ENCODE measurements around the gene H1-8. TPM values are rescaled to one million over a fixed set of nuclear protein-coding genes. Genes with fewer than 3 reads are reported as not detected.

Gene H1-8
- total RNA-seq, 2 experiments from 2014 or later, result not detected

DNA sequence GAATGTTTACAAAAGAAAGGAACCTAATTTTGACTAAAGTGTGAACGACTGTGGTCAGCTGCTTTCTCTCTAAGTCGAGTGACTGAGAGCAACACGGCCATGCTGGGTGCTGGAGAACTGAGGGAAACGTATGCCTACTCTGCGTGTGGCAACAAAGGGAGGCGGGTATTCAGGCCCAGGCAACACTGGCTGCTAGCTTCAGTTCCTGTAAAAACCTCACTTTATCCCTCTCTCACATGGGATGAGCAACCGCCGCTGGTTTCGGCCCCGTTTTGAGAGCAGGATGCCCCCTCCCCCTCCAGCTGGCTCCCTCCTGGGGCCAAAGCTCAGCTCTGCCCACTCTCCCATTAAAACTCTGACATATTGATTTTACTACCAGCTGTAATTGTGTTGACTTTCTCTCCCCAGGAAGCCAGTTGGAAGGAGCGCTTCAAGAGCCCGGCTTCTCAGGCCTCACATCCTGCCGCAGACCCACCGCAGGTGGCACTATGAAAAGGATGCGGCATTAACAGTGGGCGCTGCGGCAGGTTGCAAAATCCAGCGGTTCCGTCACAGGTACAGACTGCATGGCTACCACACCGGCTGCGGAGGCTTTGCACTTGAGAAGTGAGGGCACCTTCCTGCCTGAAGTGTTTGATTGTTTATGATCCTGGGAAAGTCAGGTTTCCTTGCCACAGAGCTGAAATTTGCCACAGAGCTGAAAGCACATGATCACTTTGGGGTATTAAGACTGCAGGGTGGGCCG is 50.8 kb downstream of the H1-8 start:
- H3K9me3 Mint-ChIP-seq (ENCODE audit: low read depth), result no peaks in the 10 kb centered on the region
- no peak overlapping the region for H3K27ac Mint-ChIP-seq
- H3K4me1 Mint-ChIP-seq, result peaks cover 18% of the 10 kb centered on the region
- ChIA-PET CTCF (interaction anchor here (0.6 to 1.8 kb wide), 3 partner anchors 10 to 74 kb away, joined by 3 to 9 read pairs (median 6); no protein-coding TSS in a partner anchor), POLR2A (interaction anchor here (0.7 to 1.3 kb wide), 3 partner anchors 12 to 298 kb away, joined by 3 read pairs; no protein-coding TSS in a partner anchor)
- no peaks in the 10 kb centered on the region for H3K36me3 Mint-ChIP-seq (ENCODE audit: low read depth)
- DNase-seq (peak; percentile 84), ATAC-seq (peak; percentile 75)
- intact Hi-C loops (cut with DNase I, micrococcal nuclease), result no loop called here
- no peaks in the 10 kb centered on the region for H3K27me3 Mint-ChIP-seq
- H3K4me3 Mint-ChIP-seq, result peak overlapping the region; percentile 15

DNA sequence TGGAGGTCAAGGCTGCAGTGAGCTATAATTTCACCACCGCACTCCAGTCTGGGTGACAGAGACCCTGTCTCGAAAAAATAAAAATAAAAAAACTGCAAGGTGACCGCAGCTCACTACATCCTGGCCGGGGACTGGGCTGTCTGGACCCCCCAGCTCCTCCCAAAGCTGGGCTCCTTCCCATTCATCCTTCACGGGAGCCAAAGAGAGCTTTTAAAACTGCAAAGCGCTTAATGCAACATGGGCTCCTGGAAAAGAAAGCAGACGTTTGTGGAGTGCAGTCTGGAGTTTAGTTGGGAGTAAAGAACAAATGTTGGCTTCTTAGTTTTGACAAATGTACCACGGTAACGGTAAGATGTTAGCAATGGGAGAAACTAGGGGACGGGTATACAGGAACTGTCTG is 51.4 kb downstream of the H1-8 start:
- no peak for ATAC-seq
- no peak overlapping the region for H3K27ac Mint-ChIP-seq
- no peaks in the 10 kb centered on the region for H3K36me3 Mint-ChIP-seq (ENCODE audit: low read depth)
- ChIA-PET POLR2A (interaction anchor here (0.7 kb wide), 1 partner anchor 194 kb away, joined by 3 read pairs; no protein-coding TSS in a partner anchor), CTCF (interaction anchor here (0.5 to 1.8 kb wide), 4 partner anchors 9 to 219 kb away, joined by 3 to 9 read pairs (median 4); no protein-coding TSS in a partner anchor)
- no peak for DNase-seq
- no peak overlapping the region for H3K4me3 Mint-ChIP-seq
- no peaks in the 10 kb centered on the region for H3K9me3 Mint-ChIP-seq (ENCODE audit: low read depth)
- H3K4me1 Mint-ChIP-seq, result peaks cover 18% of the 10 kb centered on the region
- no peaks in the 10 kb centered on the region for H3K27me3 Mint-ChIP-seq
- intact Hi-C loops (cut with DNase I, micrococcal nuclease), result no loop called here

DNA sequence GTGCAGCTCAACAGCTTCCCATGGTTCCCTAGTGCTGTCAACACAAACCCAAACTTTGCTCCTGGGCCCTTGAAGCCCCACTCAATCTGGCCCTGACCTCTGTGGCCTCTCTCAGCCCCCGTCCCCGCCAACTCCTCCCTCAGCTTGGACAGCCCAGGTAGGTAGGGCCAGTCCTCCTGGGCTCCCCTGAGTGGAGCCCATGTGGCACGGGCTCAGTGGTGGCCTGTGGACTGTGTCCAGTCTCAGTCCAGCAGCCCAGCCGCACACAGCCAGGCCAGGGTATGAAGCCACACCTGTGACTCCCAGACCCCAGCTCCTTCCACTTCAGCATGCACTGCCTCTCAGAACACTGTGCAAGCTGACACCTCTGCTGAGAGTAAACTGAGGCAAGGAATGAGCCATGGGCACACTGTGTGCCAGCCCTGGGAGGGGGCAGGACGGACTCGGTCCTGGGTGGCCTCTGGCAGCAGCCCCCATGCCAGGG is 52.0 kb downstream of the H1-8 start:
- DNase-seq, result no peak
- Mint-ChIP-seq H3K9me3 (ENCODE audit: low read depth) (no peaks in the 10 kb centered on the region), H3K27me3 (no peaks in the 10 kb centered on the region), H3K36me3 (ENCODE audit: low read depth) (no peaks in the 10 kb centered on the region), H3K27ac (no peak overlapping the region), H3K4me3 (no peak overlapping the region), H3K4me1 (peaks cover 18% of the 10 kb centered on the region)
- no peak for ATAC-seq
- intact Hi-C loops (cut with DNase I, micrococcal nuclease), result no loop called here
- ChIA-PET POLR2A (no interaction called here), CTCF (interaction anchor here (0.5 to 1.8 kb wide), 4 partner anchors 9 to 625 kb away, joined by 3 to 9 read pairs (median 5); no protein-coding TSS in a partner anchor)

DNA sequence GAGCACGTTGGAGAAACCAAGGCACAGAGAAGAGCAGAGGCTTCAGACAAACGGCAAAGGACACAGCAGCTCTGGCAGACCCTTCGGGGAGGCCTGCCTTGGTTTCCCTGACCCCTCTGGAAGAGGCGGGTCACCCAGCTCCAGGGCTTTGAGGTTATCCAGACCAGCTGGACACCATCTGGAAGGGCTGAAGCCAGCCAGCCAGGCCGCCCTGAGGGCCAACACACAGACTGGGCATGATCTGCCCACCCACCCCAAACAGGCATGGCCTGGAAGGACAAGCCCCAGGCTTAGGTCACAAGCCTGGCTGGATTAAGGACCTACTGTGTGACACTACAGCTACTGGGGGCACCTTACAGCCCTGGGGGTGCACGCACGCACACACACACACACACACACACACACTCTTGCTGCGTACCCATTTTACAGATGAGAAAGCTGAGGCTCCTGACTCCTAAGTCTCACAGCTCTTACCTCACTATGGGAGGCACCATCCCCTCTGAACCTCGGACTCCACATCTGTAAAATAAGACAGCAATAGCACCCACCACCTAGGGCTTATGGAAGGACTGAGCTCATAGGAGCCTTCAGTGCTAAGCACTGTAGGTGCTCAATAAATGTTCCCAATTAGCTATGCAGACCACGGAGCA is 52.7 kb downstream of the H1-8 start:
- DNase-seq (no peak), ATAC-seq (no peak)
- no peaks in the 10 kb centered on the region for H3K9me3 Mint-ChIP-seq (ENCODE audit: low read depth)
- POLR2A ChIA-PET, result no interaction called here
- intact Hi-C loops (cut with DNase I, micrococcal nuclease), result no loop called here
- no peaks in the 10 kb centered on the region for H3K27me3 Mint-ChIP-seq
- H3K27ac Mint-ChIP-seq, result no peak overlapping the region
- H3K4me3 Mint-ChIP-seq, result no peak overlapping the region
- no peaks in the 10 kb centered on the region for H3K36me3 Mint-ChIP-seq (ENCODE audit: low read depth)
- CTCF ChIA-PET, result interaction anchor here (0.6 to 1.4 kb wide), 5 partner anchors 8 to 625 kb away, joined by 3 to 6 read pairs (median 4); no protein-coding TSS in a partner anchor
- peaks cover 18% of the 10 kb centered on the region for H3K4me1 Mint-ChIP-seq

DNA sequence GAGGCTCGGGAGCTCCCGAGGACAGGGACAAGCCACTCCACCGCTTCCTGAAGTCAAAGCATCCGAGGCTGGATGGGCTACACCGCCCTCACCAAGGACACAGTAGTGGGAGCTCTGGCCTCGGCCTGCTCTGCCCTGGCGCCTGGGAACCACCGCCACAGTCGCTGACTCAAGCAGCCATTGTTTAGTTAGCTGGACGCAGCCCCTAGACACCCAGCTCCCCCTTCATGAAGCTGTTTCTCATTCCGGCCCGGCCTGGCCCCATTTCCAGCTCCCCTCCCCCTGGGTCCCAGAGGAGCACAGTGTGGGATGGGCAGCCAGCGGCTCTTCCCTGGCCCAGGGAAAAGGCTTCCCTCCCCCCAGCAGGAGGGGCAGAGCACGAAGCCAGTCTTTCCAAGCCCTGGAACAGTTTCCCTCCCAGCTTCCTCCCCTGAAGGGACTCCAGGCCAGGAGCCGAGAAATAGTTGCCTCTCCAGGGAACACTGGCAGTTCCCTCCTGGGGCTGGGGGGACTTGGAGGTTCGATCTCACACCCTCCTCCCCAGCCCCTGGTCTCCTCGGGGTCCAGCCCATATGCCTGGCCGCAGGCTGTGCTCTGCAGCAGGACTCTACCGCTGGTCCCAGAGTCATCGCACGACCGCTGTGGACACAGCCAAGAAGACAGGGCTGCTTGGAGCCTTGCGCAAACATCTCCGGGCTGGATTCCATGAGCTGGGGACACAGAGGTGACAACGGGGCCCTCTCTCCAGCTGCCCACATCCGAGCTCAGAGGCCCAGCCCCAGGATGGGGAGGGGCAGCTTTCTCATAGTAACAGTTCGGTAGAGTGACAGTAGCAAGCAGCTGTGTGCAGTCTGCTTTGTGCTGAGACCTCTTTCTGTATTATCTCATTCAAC is 53.5 kb downstream of the H1-8 start:
- Mint-ChIP-seq H3K9me3 (ENCODE audit: low read depth) (no peaks in the 10 kb centered on the region), H3K27me3 (no peaks in the 10 kb centered on the region), H3K4me1 (peaks cover 18% of the 10 kb centered on the region), H3K4me3 (no peak overlapping the region), H3K36me3 (ENCODE audit: low read depth) (no peaks in the 10 kb centered on the region), H3K27ac (no peak overlapping the region)
- DNase-seq, result peak; percentile 19
- ChIA-PET CTCF (interaction anchor here (0.6 to 1.1 kb wide), 5 partner anchors 9 to 626 kb away, joined by 3 to 4 read pairs (median 4); no protein-coding TSS in a partner anchor), POLR2A (no interaction called here)
- ATAC-seq, result peak; percentile 13
- intact Hi-C loops (cut with DNase I, micrococcal nuclease), result no loop called here

DNA sequence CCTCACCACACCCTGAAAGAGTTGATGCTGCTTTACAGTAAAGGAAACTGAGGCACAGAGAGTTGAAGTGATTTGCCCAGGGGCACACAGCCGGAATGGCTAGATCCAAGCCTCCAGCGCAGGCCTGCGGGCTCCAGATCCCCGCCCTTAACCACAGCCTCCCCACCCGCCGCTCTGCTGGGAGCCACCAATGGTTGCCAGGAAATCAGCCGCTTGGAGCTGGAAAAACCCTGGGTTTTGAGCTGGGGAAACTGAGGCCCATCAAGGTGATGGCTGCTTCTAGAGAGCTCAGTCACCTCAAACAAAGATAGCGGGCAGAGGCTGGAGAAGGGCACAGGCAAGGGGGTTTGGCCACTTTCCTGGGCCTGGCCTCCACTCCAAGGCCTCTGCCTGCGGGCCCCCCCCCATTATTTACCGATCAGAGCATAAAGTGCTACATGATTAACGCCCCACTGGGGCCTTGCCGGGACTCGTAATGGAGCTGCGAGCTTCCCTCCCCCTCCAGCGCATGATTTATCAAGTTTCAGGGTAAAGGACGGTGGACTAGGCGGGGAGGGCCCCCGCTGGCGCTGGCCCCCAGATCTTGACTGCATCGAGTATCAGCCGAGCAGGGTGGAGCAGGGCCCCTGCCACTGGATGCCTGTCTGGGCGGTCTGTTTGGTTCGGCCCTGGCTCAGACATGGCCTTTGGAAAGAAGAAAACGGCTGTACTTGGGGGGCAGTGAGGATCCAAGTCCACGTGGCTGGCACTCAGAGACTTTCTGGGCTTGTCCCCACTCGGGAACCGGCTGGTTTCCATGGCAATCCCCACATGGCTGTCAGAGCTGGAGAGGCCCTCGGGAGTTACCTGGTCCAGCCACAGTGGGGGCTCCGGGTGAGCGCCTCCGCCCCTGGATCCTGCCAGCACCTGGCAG is 54.4 kb downstream of the H1-8 start:
- CTCF ChIA-PET, result interaction anchor here (0.7 to 1.1 kb wide), 3 partner anchors 8 to 107 kb away, joined by 3 to 4 read pairs (median 4); no protein-coding TSS in a partner anchor
- no peaks in the 10 kb centered on the region for H3K9me3 Mint-ChIP-seq (ENCODE audit: low read depth)
- no peaks in the 10 kb centered on the region for H3K36me3 Mint-ChIP-seq (ENCODE audit: low read depth)
- DNase-seq (no peak), ATAC-seq (no peak)
- H3K4me3 Mint-ChIP-seq, result no peak overlapping the region
- no peaks in the 10 kb centered on the region for H3K27me3 Mint-ChIP-seq
- intact Hi-C loops (cut with DNase I, micrococcal nuclease), result no loop called here
- H3K4me1 Mint-ChIP-seq, result peaks cover 18% of the 10 kb centered on the region
- POLR2A ChIA-PET, result no interaction called here
- no peak overlapping the region for H3K27ac Mint-ChIP-seq

DNA sequence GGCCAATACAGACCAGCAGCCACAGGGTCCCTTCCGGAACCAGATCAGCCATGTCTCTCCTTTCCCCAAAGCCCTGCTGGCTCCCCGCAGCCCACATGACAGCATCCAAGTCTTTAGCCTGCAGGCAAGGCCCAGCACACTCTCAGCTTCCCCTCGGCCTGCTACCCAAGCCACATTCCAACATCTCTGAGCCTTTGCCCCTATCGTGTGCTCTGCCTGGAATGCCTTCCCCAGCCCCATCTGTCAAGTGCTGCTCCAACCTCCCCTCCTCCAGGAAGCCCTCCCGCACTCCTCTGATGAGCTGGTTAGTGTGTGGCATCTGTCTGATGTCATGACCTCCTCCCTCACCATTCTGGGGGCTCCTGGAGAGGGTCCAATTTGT is 55.0 kb downstream of the H1-8 start:
- DNase-seq (no peak), ATAC-seq (no peak)
- CTCF ChIA-PET, result interaction anchor here (0.8 kb wide), 1 partner anchor 16 kb away, joined by 3 read pairs; no protein-coding TSS in a partner anchor
- POLR2A ChIA-PET, result no interaction called here
- H3K27ac Mint-ChIP-seq, result no peak overlapping the region
- intact Hi-C loops (cut with DNase I, micrococcal nuclease), result no loop called here
- H3K4me3 Mint-ChIP-seq, result no peak overlapping the region
- peaks cover 16% of the 10 kb centered on the region for H3K4me1 Mint-ChIP-seq
- no peaks in the 10 kb centered on the region for H3K9me3 Mint-ChIP-seq (ENCODE audit: low read depth)
- no peaks in the 10 kb centered on the region for H3K36me3 Mint-ChIP-seq (ENCODE audit: low read depth)
- H3K27me3 Mint-ChIP-seq, result no peaks in the 10 kb centered on the region

DNA sequence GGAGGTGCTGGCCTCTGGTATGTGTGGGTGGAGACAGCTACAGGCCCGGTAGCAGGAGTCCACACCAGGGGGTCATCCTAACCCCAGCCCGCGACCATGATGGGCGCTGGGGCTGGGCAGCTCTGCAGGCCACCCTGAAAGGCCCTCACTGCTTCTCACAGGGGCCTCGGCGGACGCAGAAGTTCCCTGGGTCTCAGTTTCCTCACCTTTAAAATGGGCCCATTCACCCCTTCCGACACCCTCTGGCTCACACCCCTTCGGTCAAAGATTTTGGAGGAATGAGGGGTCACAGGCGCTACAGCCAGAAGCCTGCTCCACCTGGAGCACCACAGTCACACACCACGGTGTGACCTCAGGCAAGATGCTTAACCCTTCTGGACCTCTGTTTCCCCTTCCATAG is 55.5 kb downstream of the H1-8 start:
- CTCF ChIA-PET, result no interaction called here
- Mint-ChIP-seq H3K4me1 (peaks cover 11% of the 10 kb centered on the region), H3K27me3 (no peaks in the 10 kb centered on the region), H3K27ac (no peak overlapping the region), H3K4me3 (no peak overlapping the region), H3K9me3 (ENCODE audit: low read depth) (no peaks in the 10 kb centered on the region), H3K36me3 (ENCODE audit: low read depth) (no peaks in the 10 kb centered on the region)
- intact Hi-C loops (cut with DNase I, micrococcal nuclease), result no loop called here
- POLR2A ChIA-PET, result no interaction called here
- DNase-seq (no peak), ATAC-seq (no peak)

DNA sequence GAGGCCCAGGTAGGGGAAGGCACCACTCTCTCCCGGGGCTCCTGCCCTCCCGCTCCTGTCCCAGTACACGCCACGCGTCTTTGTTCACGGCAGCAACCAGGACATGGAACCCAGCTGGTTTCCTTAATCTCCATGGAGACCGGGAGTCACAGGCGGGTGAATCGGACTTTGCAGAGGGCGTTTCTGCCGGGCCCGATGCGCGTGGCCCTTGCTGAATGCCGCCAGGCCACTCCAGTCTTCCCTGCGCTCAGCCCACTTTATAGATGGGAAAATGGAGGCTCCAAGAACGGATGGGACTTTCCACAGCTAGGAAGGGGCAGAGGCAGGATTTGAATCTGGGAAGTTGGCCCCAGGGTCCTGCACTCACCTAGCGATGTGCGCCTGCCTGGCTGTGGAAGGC is 56.1 kb downstream of the H1-8 start:
- POLR2A ChIA-PET, result interaction anchor here (0.6 kb wide), 1 partner anchor 27 kb away, joined by 3 read pairs; no protein-coding TSS in a partner anchor

DNA sequence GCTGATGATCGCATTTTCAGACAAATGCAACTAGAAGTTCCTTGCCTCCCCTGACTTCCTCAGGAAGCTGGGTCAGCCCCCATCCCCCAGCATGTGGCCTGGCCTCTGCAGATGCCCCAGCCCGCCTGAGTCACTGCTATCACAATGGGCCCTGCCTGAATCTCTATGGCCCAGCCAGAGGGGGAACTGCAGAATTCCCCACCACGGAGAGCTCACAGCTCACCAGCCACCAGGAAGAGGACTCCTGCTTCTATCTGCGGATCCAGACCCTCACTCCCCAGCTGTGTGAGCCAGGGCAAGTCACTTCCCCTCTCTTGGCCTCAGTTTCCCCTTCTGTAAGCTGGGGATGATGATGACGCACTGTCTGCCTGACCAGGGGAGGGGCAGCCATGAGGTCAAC is 56.6 kb downstream of the H1-8 start:
- intact Hi-C loops (cut with DNase I, micrococcal nuclease), result loop anchor here in 1 of 2 experiments (10.0 kb wide), 1 partner anchor 105 kb away; no protein-coding TSS in a partner anchor
- Mint-ChIP-seq H3K4me3 (no peak overlapping the region), H3K9me3 (ENCODE audit: low read depth) (no peaks in the 10 kb centered on the region), H3K4me1 (peaks cover 2% of the 10 kb centered on the region), H3K27me3 (peaks cover 6% of the 10 kb centered on the region), H3K27ac (no peak overlapping the region), H3K36me3 (ENCODE audit: low read depth) (no peaks in the 10 kb centered on the region)
- no peak for ATAC-seq
- ChIA-PET POLR2A (interaction anchor here (0.6 kb wide), 1 partner anchor 27 kb away, joined by 3 read pairs; no protein-coding TSS in a partner anchor), CTCF (interaction anchor here (0.7 kb wide), 1 partner anchor 228 kb away, joined by 3 read pairs; no protein-coding TSS in a partner anchor)
- no peak for DNase-seq

More for the DNA sequence above, 56.1 kb downstream of the H1-8 start:
- DNase-seq, result no peak
- Mint-ChIP-seq H3K36me3 (ENCODE audit: low read depth) (no peaks in the 10 kb centered on the region), H3K4me1 (peaks cover 5% of the 10 kb centered on the region), H3K4me3 (no peak overlapping the region), H3K9me3 (ENCODE audit: low read depth) (no peaks in the 10 kb centered on the region), H3K27me3 (peaks cover 2% of the 10 kb centered on the region), H3K27ac (no peak overlapping the region)
- no peak for ATAC-seq
- CTCF ChIA-PET, result no interaction called here
- intact Hi-C loops (cut with DNase I, micrococcal nuclease), result no loop called here

Measured in activated CD4-positive, alpha-beta T cell treated with anti-CD3 and anti-CD28 coated beads for 36 hours (primary cell).